HEK293 (cell line): ENCODE results near the gene COQ8B.

Experiments
- BCL6B ChIP-seq: fragments of 450-650 bp; formaldehyde crosslinking; IDR thresholded peaks from 2 replicates; pipeline ENCODE4 v1.5.1; 2017; ENCODE audit warnings: missing biosample characterization, missing genetic modification characterization
- CTCF ChIP-seq: fragments of 450-650 bp; formaldehyde crosslinking; IDR thresholded peaks from 2 replicates; pipeline ENCODE4 v1.5.1; 2016; ENCODE audit warnings: missing biosample characterization, missing genetic modification characterization
- TCF7L2 ChIP-seq: IDR thresholded peaks from 2 replicates; pipeline ENCODE4 v1.6.1; 2011; ENCODE audit warnings: low read depth, mild to moderate bottlenecking, inconsistent platforms, low read length, moderate library complexity, borderline replicate concordance
- YY1 ChIP-seq: fragments of 450-650 bp; formaldehyde crosslinking; IDR thresholded peaks from 2 replicates; pipeline ENCODE4 v1.5.1; 2018; ENCODE audit warnings: missing biosample characterization, missing genetic modification characterization
- ZNF239 ChIP-seq: fragments of 450-650 bp; formaldehyde crosslinking; IDR thresholded peaks from 2 replicates; pipeline ENCODE4 v1.5.1; 2016; ENCODE audit warnings: missing biosample characterization, missing genetic modification characterization
- ZNF529 ChIP-seq: fragments of 450-650 bp; formaldehyde crosslinking; IDR thresholded peaks from 2 replicates; pipeline ENCODE4 v1.5.1; 2017; ENCODE audit warnings: missing genetic modification characterization, missing biosample characterization; ENCODE audit not compliant: insufficient replicate concordance
- ZNF560 ChIP-seq: fragments of 450-650 bp; formaldehyde crosslinking; IDR thresholded peaks from 2 replicates; pipeline ENCODE4 v1.5.1; 2017; ENCODE audit warnings: missing biosample characterization, missing genetic modification characterization, borderline replicate concordance

- TF ChIP-seq BCL6B (tag by site-specific recombination) = no peak
- TF ChIP-seq YY1 (tag by site-specific recombination) = no peak
- TF ChIP-seq TCF7L2 = no peak
- TF ChIP-seq ZNF239 (tag by site-specific recombination) = no peak
- no peak for TF ChIP-seq CTCF (tag by site-specific recombination)
- TF ChIP-seq ZNF529 = no peak
- no peak for TF ChIP-seq ZNF560 (tag by site-specific recombination)
Observed at GRCh38 chr19:40752257-40752781, 35.6 kb upstream of the COQ8B start.
